Osteoblast (primary cell): Measurements from ENCODE around the gene PTGER3. TPM values are rescaled to one million over a fixed set of nuclear protein-coding genes. Genes with fewer than 3 reads are reported as not detected.

ENCODE experiments used
- DNase-seq: peaks from one replicate; pipeline ENCODE4 v3.0.0; 2011; ENCODE audit warnings: low spot score, mixed read lengths; ENCODE audit not compliant: insufficient read length; ENCODE audit errors: missing footprints
- H2AFZ ChIP-seq: 2 replicates; pipeline ENCODE4 v1.6.0; 2011; ENCODE audit warnings: mild to moderate bottlenecking, low read length
- H3K27ac ChIP-seq: 2 replicates; pipeline ENCODE4 v1.5.1; 2011; ENCODE audit warnings: mild to moderate bottlenecking, low read depth, low read length, moderate library complexity
- H3K27me3 ChIP-seq: 2 replicates; pipeline ENCODE4 v1.6.0; 2012; ENCODE audit warnings: mild to moderate bottlenecking, control low read depth, inconsistent platforms, low read length, moderate library complexity; ENCODE audit not compliant: insufficient read depth
- H3K36me3 ChIP-seq: 2 replicates; pipeline ENCODE4 v1.5.1; 2011; ENCODE audit warnings: mild to moderate bottlenecking, low read length, control low read depth, moderate library complexity; ENCODE audit not compliant: insufficient read depth
- H3K4me1 ChIP-seq: 2 replicates; pipeline ENCODE4 v1.5.1; 2011; ENCODE audit warnings: mild to moderate bottlenecking, low read length, control low read depth, moderate library complexity; ENCODE audit not compliant: insufficient read depth
- H3K4me2 ChIP-seq: 2 replicates; pipeline ENCODE4 v1.6.0; 2011; ENCODE audit warnings: mild to moderate bottlenecking, low read length; ENCODE audit not compliant: insufficient read depth
- H3K4me3 ChIP-seq: fragments of 200-600 bp; sonication (generic); 3 replicates; pipeline ENCODE4 v1.5.1; 2012; ENCODE audit warnings: mild to moderate bottlenecking, low read length, inconsistent platforms; ENCODE audit not compliant: insufficient read depth
- H3K79me2 ChIP-seq: 2 replicates; pipeline ENCODE4 v1.6.0; 2012; ENCODE audit warnings: mild to moderate bottlenecking, low read length, control low read depth, inconsistent platforms; ENCODE audit not compliant: insufficient read depth
- H3K9me3 ChIP-seq: 2 replicates; pipeline ENCODE4 v1.5.1; 2011; ENCODE audit warnings: low read depth, low read length, control low read depth
- H4K20me1 ChIP-seq: 2 replicates; pipeline ENCODE4 v1.6.0; 2012; ENCODE audit warnings: mild to moderate bottlenecking, low read length, control low read depth; ENCODE audit not compliant: insufficient read depth
- total RNA-seq: library from RNA; depleted of rRNA; stranded (reverse); fragments of >200 nt; gene quantifications from 2 replicates; pipeline ENCODE4 v1.2.3, GENCODE V29; 2012
- TF ChIP-seq, protein P1 (sequence below): IDR thresholded peaks from 2 replicates; pipeline ENCODE4 v1.5.1; 2011; ENCODE audit warnings: mild to moderate bottlenecking, low read depth, low read length, moderate library complexity; ENCODE audit errors: extremely low read depth

PTGER3 gene
- total RNA-seq, 1 donor = not detected

DNA sequence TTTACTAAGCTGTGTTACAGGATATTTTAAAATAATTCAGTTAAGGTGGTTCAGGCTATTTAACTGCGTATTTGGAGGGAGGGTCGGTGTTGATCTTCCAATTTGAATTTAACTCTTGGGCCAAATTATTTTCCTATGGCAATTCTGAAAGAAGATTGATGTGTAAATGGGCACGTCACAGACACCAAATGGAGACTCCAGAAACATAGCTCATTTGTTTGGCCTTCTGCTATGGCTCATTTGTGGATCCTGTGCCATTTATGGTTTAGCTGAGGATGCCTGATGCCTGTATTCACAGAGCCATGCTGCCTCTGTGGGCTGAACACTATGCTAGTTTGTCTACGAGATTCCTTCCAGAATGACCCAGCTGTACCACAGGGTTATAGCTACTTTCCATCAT, 70.6 kb downstream of the PTGER3 start:
- Histone ChIP-seq H3K79me2 (no peaks in the 10 kb centered on the region), H3K4me3 (no peak overlapping the region), H3K27ac (no peak overlapping the region), H3K4me1 (no peaks in the 10 kb centered on the region), H2AFZ (no peak overlapping the region), H3K9me3 (no peaks in the 10 kb centered on the region), H3K36me3 (no peaks in the 10 kb centered on the region), H3K4me2 (no peak overlapping the region), H4K20me1 (no peaks in the 10 kb centered on the region), H3K27me3 (no peaks in the 10 kb centered on the region)
- TF ChIP-seq, protein P1, sequence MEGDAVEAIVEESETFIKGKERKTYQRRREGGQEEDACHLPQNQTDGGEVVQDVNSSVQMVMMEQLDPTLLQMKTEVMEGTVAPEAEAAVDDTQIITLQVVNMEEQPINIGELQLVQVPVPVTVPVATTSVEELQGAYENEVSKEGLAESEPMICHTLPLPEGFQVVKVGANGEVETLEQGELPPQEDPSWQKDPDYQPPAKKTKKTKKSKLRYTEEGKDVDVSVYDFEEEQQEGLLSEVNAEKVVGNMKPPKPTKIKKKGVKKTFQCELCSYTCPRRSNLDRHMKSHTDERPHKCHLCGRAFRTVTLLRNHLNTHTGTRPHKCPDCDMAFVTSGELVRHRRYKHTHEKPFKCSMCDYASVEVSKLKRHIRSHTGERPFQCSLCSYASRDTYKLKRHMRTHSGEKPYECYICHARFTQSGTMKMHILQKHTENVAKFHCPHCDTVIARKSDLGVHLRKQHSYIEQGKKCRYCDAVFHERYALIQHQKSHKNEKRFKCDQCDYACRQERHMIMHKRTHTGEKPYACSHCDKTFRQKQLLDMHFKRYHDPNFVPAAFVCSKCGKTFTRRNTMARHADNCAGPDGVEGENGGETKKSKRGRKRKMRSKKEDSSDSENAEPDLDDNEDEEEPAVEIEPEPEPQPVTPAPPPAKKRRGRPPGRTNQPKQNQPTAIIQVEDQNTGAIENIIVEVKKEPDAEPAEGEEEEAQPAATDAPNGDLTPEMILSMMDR = no peak
- DNase-seq = no peak

DNA sequence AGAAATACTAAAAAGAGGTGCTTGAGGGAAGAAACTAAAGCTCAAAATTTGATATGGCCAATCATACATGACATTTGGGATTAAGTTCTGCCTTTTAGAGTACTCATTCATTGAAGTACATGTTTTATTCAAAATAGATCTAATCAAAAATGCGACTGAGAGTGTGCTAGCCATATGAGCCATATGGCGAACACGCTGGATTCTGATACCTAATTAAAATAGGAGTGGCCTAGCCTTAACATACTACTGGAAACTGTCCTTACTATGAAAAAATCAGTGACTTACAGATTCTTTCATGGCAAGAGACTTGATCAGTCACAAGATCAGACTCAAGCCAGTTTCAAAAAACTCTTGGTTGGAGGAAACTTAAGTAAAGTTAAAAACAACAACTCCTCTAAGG, 73.9 kb downstream of the PTGER3 start:
- Histone ChIP-seq H4K20me1 (no peaks in the 10 kb centered on the region), H3K36me3 (no peaks in the 10 kb centered on the region), H3K4me3 (no peak overlapping the region), H3K27me3 (no peaks in the 10 kb centered on the region), H3K27ac (no peak overlapping the region), H3K4me1 (no peaks in the 10 kb centered on the region), H3K79me2 (no peaks in the 10 kb centered on the region), H3K4me2 (no peak overlapping the region), H2AFZ (no peak overlapping the region), H3K9me3 (no peaks in the 10 kb centered on the region)
- no peak for DNase-seq
- TF ChIP-seq, protein P1 = no peak

DNA sequence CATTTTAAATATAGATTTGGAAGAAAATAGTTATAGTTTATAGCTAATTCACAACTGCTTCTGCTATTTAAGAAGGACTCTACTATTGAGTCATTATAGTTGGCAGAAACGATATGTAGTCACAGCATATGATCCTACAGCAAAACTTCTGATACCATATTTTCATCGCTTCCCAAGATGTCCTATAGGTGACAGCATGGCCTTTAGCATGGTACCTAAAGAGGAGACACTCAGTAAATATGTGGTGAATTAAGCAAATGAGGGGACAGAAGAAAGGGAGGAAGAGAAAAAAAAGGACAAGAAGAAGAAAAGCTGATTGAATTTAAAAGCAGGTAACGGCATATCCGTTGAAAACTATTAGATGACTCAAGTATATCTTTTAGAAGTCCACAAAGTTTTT, 77.2 kb downstream of the PTGER3 start:
- Histone ChIP-seq H3K4me1 (no peaks in the 10 kb centered on the region), H3K27me3 (no peaks in the 10 kb centered on the region), H3K36me3 (no peaks in the 10 kb centered on the region), H2AFZ (no peak overlapping the region), H3K9me3 (no peaks in the 10 kb centered on the region), H3K79me2 (no peaks in the 10 kb centered on the region), H4K20me1 (no peaks in the 10 kb centered on the region), H3K4me3 (no peak overlapping the region), H3K27ac (no peak overlapping the region), H3K4me2 (no peak overlapping the region)
- DNase-seq = no peak
- TF ChIP-seq, protein P1 = no peak

DNA sequence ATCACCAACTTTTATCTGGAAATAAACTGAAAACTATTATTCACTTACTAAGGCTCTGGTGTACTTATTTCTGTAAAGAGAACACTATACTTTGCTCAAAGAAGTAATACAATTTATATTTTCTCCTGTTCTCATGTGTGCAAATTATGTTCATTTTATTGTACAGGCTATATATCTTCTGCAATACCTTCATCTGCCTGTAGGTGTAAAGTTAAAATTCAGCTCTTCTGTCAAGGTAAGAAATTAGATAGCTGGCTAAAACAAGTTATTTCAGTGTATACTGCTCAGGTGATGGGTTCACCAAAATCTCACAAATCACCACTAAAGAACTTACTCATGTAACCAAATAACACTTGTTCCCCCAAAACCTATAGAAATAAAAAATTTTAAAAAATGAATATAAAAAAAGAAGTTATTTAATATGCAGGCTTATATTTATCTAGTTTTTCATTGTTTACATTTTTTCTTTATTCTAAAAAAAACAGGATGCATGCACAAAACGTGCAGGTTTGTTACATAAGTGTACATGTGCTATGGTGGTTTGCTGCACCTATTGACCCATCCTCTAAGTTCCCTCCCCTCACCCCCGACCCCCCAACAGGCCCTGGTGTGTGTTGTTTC, 81.5 kb downstream of the PTGER3 start:
- no peak overlapping the region for H3K4me3 ChIP-seq
- H3K79me2 ChIP-seq = no peaks in the 10 kb centered on the region
- H3K4me1 ChIP-seq = no peaks in the 10 kb centered on the region
- H4K20me1 ChIP-seq = no peaks in the 10 kb centered on the region
- H3K9me3 ChIP-seq = no peaks in the 10 kb centered on the region
- TF ChIP-seq, protein P1 = peak; percentile 31
- no peaks in the 10 kb centered on the region for H3K36me3 ChIP-seq
- no peaks in the 10 kb centered on the region for H3K27me3 ChIP-seq
- no peak overlapping the region for H2AFZ ChIP-seq
- H3K4me2 ChIP-seq = no peak overlapping the region
- DNase-seq = peak; percentile 3
- H3K27ac ChIP-seq = no peak overlapping the region
